CD4-positive, alpha-beta memory T cell (primary cell): Measurements from ENCODE around the gene TNFRSF19. TPM values are rescaled to one million over a fixed set of nuclear protein-coding genes. Genes with fewer than 3 reads are reported as not detected.
"Not testable (repeated sequence)": the region's sequence is repeated elsewhere in the genome, so short reads cannot be mapped to it uniquely, and the experiment has no call there.

ENCODE experiments used
- CTCF ChIA-PET: fragments of 350-600 bp; sonication (Branson Sonifier 250); formaldehyde crosslinking; loops from one replicate; lab custom pipeline; 2021; ENCODE audit warnings: inconsistent platforms; ENCODE audit not compliant: partially characterized antibody; lab: Charles Lee
- POLR2A ChIA-PET: fragments of 350-600 bp; sonication (Branson Sonifier 250); formaldehyde crosslinking; loops from one replicate; lab custom pipeline; 2021; ENCODE audit not compliant: partially characterized antibody; lab: Charles Lee
- DNase-seq, 5 donors: peaks; one replicate each; pipeline versions ENCODE4 v3.0.0 to v3.0.0-alpha.2; 2020 to 2022; ENCODE audit warnings: mixed read lengths in 1 of 5
- H3K27ac ChIP-seq: one replicate; pipeline ENCODE4 v1.7.0; 2013; ENCODE audit warnings: low read depth, low read length
- H3K27me3 ChIP-seq: 2 replicates; pipeline ENCODE4 v1.7.0; 2013; ENCODE audit warnings: mild to moderate bottlenecking, low read length, moderate library complexity; ENCODE audit not compliant: insufficient read depth
- H3K36me3 ChIP-seq: 2 replicates; pipeline ENCODE4 v1.7.0; 2013; ENCODE audit warnings: mild to moderate bottlenecking, low read length, moderate library complexity; ENCODE audit not compliant: insufficient read depth
- H3K4me1 ChIP-seq: 2 replicates; pipeline ENCODE4 v1.7.0; 2013; ENCODE audit warnings: mild to moderate bottlenecking, low read length, moderate library complexity; ENCODE audit not compliant: insufficient read depth
- H3K4me3 ChIP-seq, 2 donors: one replicate each; pipeline ENCODE4 v1.7.0; 2013; ENCODE audit warnings: low read length in 2 of 2, mild to moderate bottlenecking in 1 of 2
- H3K9me3 ChIP-seq, 2 donors: one replicate each; pipeline ENCODE4 v1.7.0; 2013; ENCODE audit warnings: low read length in 2 of 2, control low read depth in 1 of 2; ENCODE audit not compliant: control insufficient read depth in 1 of 2
- H3K27ac Mint-ChIP-seq, 7 donors: one replicate each; pipeline ENCODE4 v1.8.0; 2020 to 2021; ENCODE audit warnings: mixed read lengths in 7 of 7, mild to moderate bottlenecking in 6 of 7, inconsistent platforms in 3 of 7, moderate library complexity in 3 of 7
- H3K27me3 Mint-ChIP-seq, 2 donors: one replicate each; pipeline ENCODE4 v1.8.0; 2020 to 2021; ENCODE audit warnings: mixed read lengths in 2 of 2
- H3K36me3 Mint-ChIP-seq, 2 donors: one replicate each; pipeline ENCODE4 v1.8.0; 2020 to 2021; ENCODE audit warnings: mixed read lengths in 2 of 2, inconsistent platforms in 1 of 2, mild to moderate bottlenecking in 1 of 2
- H3K4me1 Mint-ChIP-seq, 4 donors: one replicate each; pipeline ENCODE4 v1.8.0; 2020 to 2021; ENCODE audit warnings: mixed read lengths in 4 of 4, mild to moderate bottlenecking in 1 of 4
- H3K4me3 Mint-ChIP-seq, 8 donors: one replicate each; pipeline ENCODE4 v1.8.0; 2020 to 2021; ENCODE audit warnings: mixed read lengths in 8 of 8, mild to moderate bottlenecking in 7 of 8, moderate library complexity in 6 of 8, inconsistent platforms in 3 of 8
- H3K9me3 Mint-ChIP-seq, 8 donors: one replicate each; pipeline ENCODE4 v1.8.0; 2020 to 2021; ENCODE audit warnings: mixed read lengths in 8 of 8, mild to moderate bottlenecking in 5 of 8, inconsistent platforms in 3 of 8, moderate library complexity in 1 of 8
- intact Hi-C: fragments of 100-400 bp; cut with micrococcal nuclease; formaldehyde crosslinking; loops from one replicate; pipeline ENCODE4 v1.15.1; 2023
- polyA plus RNA-seq, 2 donors: library from polyadenylated mRNA; unstranded; fragments of 300-500 nt; fragmentation: Illumina TruSeq; gene quantifications; one replicate each; pipeline ENCODE4 v1.2.3, GENCODE V29; 2021
- total RNA-seq, 2 experiments: library from RNA; stranded (reverse); gene quantifications; one replicate each; pipeline ENCODE4 v1.2.3, GENCODE V29; 2021

Gene TNFRSF19
- total RNA-seq (not detected), polyA plus RNA-seq (under 1 TPM in 1 of 2 donors, not detected in 1; 0.27 TPM)

GRCh38 chr13:23570099-23570920 is at the start of gene TNFRSF19:
TSS of gene TNFRSF19 (plus strand) at chr13:23570412. CDS start at chr13:23590184, 19,772 bp downstream.
- intact Hi-C loops, result loop anchor here (10.0 kb wide), 1 partner anchor 184 kb away; no protein-coding TSS in a partner anchor
- H3K36me3 ChIP-seq, result no peaks in the 10 kb centered on the region
- H3K36me3 Mint-ChIP-seq, result no peaks in the 10 kb centered on the region
- no peak for DNase-seq
- H3K4me1 Mint-ChIP-seq, result peaks cover 0 to 5% (median under 1%) of the 10 kb centered on the region in 4 donors
- H3K27me3 ChIP-seq, result peaks cover 14% of the 10 kb centered on the region
- H3K4me1 ChIP-seq, result no peaks in the 10 kb centered on the region
- H3K4me3 Mint-ChIP-seq, result no peak within 1 kb of the TSS
- H3K27me3 Mint-ChIP-seq, result peaks cover 31 to 51% of the 10 kb centered on the region in 2 donors
- H3K9me3 ChIP-seq, result no peaks in the 10 kb centered on the region
- H3K4me3 ChIP-seq, result no peak within 1 kb of the TSS
- POLR2A ChIA-PET, result no interaction called here
- no peak within 1 kb of the TSS for H3K27ac ChIP-seq
- CTCF ChIA-PET, result no interaction called here
- no peaks in the 10 kb centered on the region for H3K9me3 Mint-ChIP-seq
- no peak within 1 kb of the TSS for H3K27ac Mint-ChIP-seq

DNA sequence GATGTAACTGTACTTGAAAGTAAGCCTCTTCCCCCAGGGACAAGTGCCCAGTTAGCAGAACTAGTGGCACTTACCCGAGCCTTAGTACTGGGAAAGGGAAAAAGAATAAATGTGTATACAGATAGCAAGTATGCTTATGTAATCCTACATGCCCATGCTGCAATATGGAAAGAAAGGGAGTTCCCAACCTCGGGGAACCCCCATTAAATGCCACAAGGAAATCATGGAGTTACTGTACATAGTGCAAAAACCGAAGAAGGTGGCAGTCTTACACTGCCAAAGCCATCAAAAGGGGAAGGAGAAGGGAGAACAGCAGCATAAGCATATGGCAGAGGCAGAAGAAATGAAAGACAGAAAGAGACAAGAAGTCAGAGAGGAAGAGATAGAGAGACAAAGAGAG is 40.3 kb upstream of the TNFRSF19 start:
- H3K36me3 Mint-ChIP-seq, H3K27ac ChIP-seq, CTCF ChIA-PET, intact Hi-C loops, H3K36me3 ChIP-seq, H3K27ac Mint-ChIP-seq, POLR2A ChIA-PET, H3K27me3 Mint-ChIP-seq, H3K27me3 ChIP-seq, H3K4me1 Mint-ChIP-seq, H3K9me3 ChIP-seq, H3K4me3 Mint-ChIP-seq, DNase-seq, H3K9me3 Mint-ChIP-seq, H3K4me3 ChIP-seq, H3K4me1 ChIP-seq: not testable (repeated sequence)

DNA sequence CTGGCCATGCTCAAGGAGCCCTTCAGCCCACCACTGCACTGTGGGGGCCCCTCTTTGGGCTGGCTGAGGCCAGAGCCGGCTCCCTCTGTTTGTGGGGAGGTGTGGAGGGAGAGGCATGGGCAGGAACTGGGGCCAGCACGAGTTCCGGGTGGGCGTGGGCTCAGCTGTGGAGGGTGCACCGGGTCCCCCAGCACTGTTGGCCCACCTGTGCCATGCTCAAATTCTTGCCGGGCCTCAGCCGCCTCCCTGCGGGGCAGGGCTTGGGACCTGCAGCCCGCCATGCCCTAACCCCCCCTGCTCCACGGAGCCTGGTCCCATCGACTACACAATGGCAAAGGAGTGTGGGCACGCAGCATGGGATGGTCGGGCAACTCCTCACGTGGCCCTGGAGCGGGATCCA is 38.8 kb upstream of the TNFRSF19 start:
- Mint-ChIP-seq H3K27ac (no peak overlapping the region), H3K4me1 (no peaks in the 10 kb centered on the region), H3K27me3 (peaks cover 2 to 6% of the 10 kb centered on the region in 2 donors), H3K9me3 (peaks cover 0 to 3% (median 0%) of the 10 kb centered on the region in 8 donors), H3K36me3 (no peaks in the 10 kb centered on the region), H3K4me3 (no peak overlapping the region)
- Histone ChIP-seq H3K36me3 (no peaks in the 10 kb centered on the region), H3K27ac (no peak overlapping the region), H3K4me1 (no peaks in the 10 kb centered on the region), H3K27me3 (no peaks in the 10 kb centered on the region), H3K9me3 (no peaks in the 10 kb centered on the region), H3K4me3 (no peak overlapping the region)
- intact Hi-C loops, result no loop called here
- ChIA-PET CTCF (no interaction called here), POLR2A (no interaction called here)
- no peak for DNase-seq

GRCh38 chr13:23534090-23534489 is 36.1 kb upstream of the TNFRSF19 start:
- no peak overlapping the region for H3K27ac Mint-ChIP-seq
- H3K4me1 ChIP-seq, result no peaks in the 10 kb centered on the region
- H3K4me1 Mint-ChIP-seq, result no peaks in the 10 kb centered on the region
- peaks cover 2 to 12% of the 10 kb centered on the region in 2 donors for H3K27me3 Mint-ChIP-seq
- intact Hi-C loops, result no loop called here
- ChIA-PET CTCF (no interaction called here), POLR2A (no interaction called here)
- H3K27ac ChIP-seq, result no peak overlapping the region
- no peak overlapping the region for H3K4me3 ChIP-seq
- no peak for DNase-seq
- H3K9me3 ChIP-seq, result no peaks in the 10 kb centered on the region
- H3K27me3 ChIP-seq, result no peaks in the 10 kb centered on the region
- H3K36me3 Mint-ChIP-seq, result no peaks in the 10 kb centered on the region
- no peak overlapping the region for H3K4me3 Mint-ChIP-seq
- H3K9me3 Mint-ChIP-seq, result peaks cover 0 to 7% (median 2%) of the 10 kb centered on the region in 8 donors
- H3K36me3 ChIP-seq, result no peaks in the 10 kb centered on the region

- Mint-ChIP-seq H3K36me3 (no peaks in the 10 kb centered on the region), H3K9me3 (peaks cover 0 to 12% (median 2%) of the 10 kb centered on the region in 8 donors), H3K27ac (no peak overlapping the region), H3K4me3 (no peak overlapping the region), H3K27me3 (peaks cover 17 to 24% of the 10 kb centered on the region in 2 donors), H3K4me1 (no peaks in the 10 kb centered on the region)
- CTCF ChIA-PET, result no interaction called here
- intact Hi-C loops, result no loop called here
- POLR2A ChIA-PET, result interaction anchor here (0.6 kb wide), 1 partner anchor 27 kb away, joined by 3 read pairs; no protein-coding TSS in a partner anchor
- Histone ChIP-seq H3K4me3 (no peak overlapping the region), H3K4me1 (no peaks in the 10 kb centered on the region), H3K27me3 (no peaks in the 10 kb centered on the region), H3K27ac (no peak overlapping the region), H3K9me3 (no peaks in the 10 kb centered on the region), H3K36me3 (no peaks in the 10 kb centered on the region)
- no peak for DNase-seq
Observed at GRCh38 chr13:23541221-23541824, 28.9 kb upstream of the TNFRSF19 start.

GRCh38 chr13:23544668-23545067 is 25.5 kb upstream of the TNFRSF19 start:
- Histone ChIP-seq H3K36me3 (no peaks in the 10 kb centered on the region), H3K27ac (no peak overlapping the region), H3K4me1 (no peaks in the 10 kb centered on the region), H3K9me3 (no peaks in the 10 kb centered on the region), H3K27me3 (no peaks in the 10 kb centered on the region), H3K4me3 (no peak overlapping the region)
- Mint-ChIP-seq H3K36me3 (no peaks in the 10 kb centered on the region), H3K4me1 (peaks cover 0 to 5% (median 0%) of the 10 kb centered on the region in 4 donors), H3K9me3 (peaks cover 0 to 12% (median 0%) of the 10 kb centered on the region in 8 donors), H3K4me3 (no peak overlapping the region), H3K27me3 (peaks cover 24 to 33% of the 10 kb centered on the region in 2 donors), H3K27ac (no peak overlapping the region)
- ChIA-PET POLR2A (no interaction called here), CTCF (interaction anchor here (0.8 kb wide), 1 partner anchor 16 kb away, joined by 4 read pairs; no protein-coding TSS in a partner anchor)
- intact Hi-C loops, result no loop called here
- DNase-seq, result no peak

DNA sequence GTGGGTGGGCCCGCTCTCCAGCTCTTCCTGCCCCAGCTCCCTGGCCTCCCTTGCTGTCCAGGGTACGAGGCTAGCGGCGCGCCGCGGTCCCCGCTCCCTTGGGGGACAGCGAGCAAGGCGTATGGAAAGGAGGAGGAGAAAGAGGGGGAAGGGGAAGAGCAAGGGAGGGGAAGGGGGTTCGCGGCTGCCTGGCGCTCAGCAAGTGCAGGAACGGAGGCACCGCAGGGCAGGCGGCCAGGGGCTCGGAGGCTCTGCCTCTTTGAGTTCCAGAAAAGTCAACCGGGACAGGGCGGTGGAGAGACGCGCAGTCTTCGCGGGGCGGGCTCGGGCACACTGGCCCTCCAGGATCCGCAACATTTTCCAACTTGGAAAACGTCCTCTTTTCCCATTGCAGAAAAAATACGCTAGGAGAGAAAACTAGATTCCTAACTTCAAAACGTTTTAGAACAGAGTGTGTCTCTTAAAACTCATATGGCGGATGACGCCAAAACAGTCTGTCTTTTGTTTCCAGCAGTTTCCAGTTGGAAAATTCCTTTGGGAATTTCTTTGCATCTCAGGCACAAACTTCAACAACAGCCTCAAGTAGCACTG is 23.1 kb upstream of the TNFRSF19 start:
- intact Hi-C loops, result no loop called here
- H3K27ac Mint-ChIP-seq, result no peak overlapping the region
- Histone ChIP-seq H3K36me3 (no peaks in the 10 kb centered on the region), H3K4me1 (no peaks in the 10 kb centered on the region), H3K27me3 (no peaks in the 10 kb centered on the region), H3K27ac (no peak overlapping the region), H3K9me3 (no peaks in the 10 kb centered on the region), H3K4me3 (no peak overlapping the region)
- DNase-seq, result no peak
- CTCF ChIA-PET, result no interaction called here
- H3K27me3 Mint-ChIP-seq, result peaks cover 23 to 29% of the 10 kb centered on the region in 2 donors
- peaks cover 0 to 4% (median 0%) of the 10 kb centered on the region in 8 donors for H3K9me3 Mint-ChIP-seq
- H3K36me3 Mint-ChIP-seq, result no peaks in the 10 kb centered on the region
- peaks cover 0 to 5% (median 0%) of the 10 kb centered on the region in 4 donors for H3K4me1 Mint-ChIP-seq
- POLR2A ChIA-PET, result no interaction called here
- H3K4me3 Mint-ChIP-seq, result no peak overlapping the region
